Epithelial cell of proximal tubule (primary cell): ENCODE measurements around the gene ZMIZ1. TPM values are rescaled to one million over a fixed set of nuclear protein-coding genes. Genes with fewer than 3 reads are reported as not detected.

ENCODE experiments used
- DNase-seq: peaks from one replicate; pipeline ENCODE4 v3.0.0-alpha.2; 2011; ENCODE audit warnings: low read depth
- H3K4me3 ChIP-seq: 2 replicates; pipeline ENCODE4 v1.5.1; 2011; ENCODE audit warnings: low read depth, mild to moderate bottlenecking, low read length
- CTCF ChIP-seq: conservative IDR thresholded peaks from 2 replicates; pipeline ENCODE4 v1.5.1; 2012; ENCODE audit warnings: low read depth, mild to moderate bottlenecking, low read length
- total RNA-seq: library from RNA; depleted of rRNA; stranded (reverse); fragments of >200 nt; gene quantifications from 2 replicates; pipeline ENCODE4 v1.2.3, GENCODE V29; 2015

ZMIZ1 gene
- total RNA-seq, 1 donor from 2014 or later: 21.4 TPM

- no peak for DNase-seq
- TF ChIP-seq CTCF: no peak
- H3K4me3 ChIP-seq: no peak overlapping the region
Observed at GRCh38 chr10:79150444-79150754, 81.6 kb downstream of the ZMIZ1 start.

GRCh38 chr10:79152423-79152817 lies 83.7 kb downstream of the ZMIZ1 start:
- no peak overlapping the region for H3K4me3 ChIP-seq
- no peak for DNase-seq
- no peak for TF ChIP-seq CTCF

- H3K4me3 ChIP-seq: no peak overlapping the region
- no peak for TF ChIP-seq CTCF
- no peak for DNase-seq
Observed at GRCh38 chr10:79153745-79154144, 85.0 kb downstream of the ZMIZ1 start.

GRCh38 chr10:79155301-79156081 lies 86.7 kb downstream of the ZMIZ1 start:
- TF ChIP-seq CTCF: peak; percentile 21
- DNase-seq: no peak

GRCh38 chr10:79156334-79157274 lies 87.8 kb downstream of the ZMIZ1 start:
- no peak for TF ChIP-seq CTCF
- no peak for DNase-seq
- no peak overlapping the region for H3K4me3 ChIP-seq

More at GRCh38 chr10:79155301-79156081, 86.7 kb downstream of the ZMIZ1 start:
- no peak overlapping the region for H3K4me3 ChIP-seq

GRCh38 chr10:79158004-79158340 lies 89.2 kb downstream of the ZMIZ1 start:
- no peak for TF ChIP-seq CTCF
- DNase-seq: no peak
- no peak overlapping the region for H3K4me3 ChIP-seq
